ENCODE data around the gene MAP1LC3B.

Gene MAP1LC3B

DNA sequence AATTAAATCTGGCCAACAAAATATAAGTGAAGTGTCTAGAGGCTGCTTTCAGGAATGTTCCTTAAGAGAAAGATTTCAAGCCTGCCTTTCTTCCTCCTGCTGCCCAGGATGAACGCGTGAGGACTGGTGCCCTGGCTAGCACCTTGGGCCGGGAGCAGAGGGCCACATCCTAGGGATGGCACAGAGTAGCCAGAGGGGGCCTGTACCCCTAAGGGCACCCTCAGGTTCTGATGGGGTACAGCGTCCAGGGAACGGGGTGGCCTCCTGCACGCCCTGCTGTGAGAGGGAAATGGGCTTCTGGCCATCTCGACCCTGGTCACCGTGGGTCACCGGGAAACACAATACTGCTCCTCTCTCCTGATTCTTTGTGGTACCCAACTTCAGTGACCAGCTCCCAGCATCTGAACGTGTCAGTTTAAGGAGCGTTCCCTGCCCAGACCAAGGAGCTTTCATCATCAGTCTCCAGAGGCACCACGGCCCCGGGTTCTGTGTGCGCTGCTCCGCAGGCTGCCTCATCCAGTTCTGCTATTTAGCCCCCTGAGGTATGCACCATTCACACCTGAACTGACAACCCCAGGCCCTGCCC is 40.3 kb downstream of the MAP1LC3B start:
- DNase-seq (ENCODE audit: low read depth in 2 of 2): no peak

- no peak for DNase-seq (ENCODE audit: low read depth in 2 of 2)
Observed at GRCh38 chr16:87434146-87434667, 42.1 kb downstream of the MAP1LC3B start.

DNA sequence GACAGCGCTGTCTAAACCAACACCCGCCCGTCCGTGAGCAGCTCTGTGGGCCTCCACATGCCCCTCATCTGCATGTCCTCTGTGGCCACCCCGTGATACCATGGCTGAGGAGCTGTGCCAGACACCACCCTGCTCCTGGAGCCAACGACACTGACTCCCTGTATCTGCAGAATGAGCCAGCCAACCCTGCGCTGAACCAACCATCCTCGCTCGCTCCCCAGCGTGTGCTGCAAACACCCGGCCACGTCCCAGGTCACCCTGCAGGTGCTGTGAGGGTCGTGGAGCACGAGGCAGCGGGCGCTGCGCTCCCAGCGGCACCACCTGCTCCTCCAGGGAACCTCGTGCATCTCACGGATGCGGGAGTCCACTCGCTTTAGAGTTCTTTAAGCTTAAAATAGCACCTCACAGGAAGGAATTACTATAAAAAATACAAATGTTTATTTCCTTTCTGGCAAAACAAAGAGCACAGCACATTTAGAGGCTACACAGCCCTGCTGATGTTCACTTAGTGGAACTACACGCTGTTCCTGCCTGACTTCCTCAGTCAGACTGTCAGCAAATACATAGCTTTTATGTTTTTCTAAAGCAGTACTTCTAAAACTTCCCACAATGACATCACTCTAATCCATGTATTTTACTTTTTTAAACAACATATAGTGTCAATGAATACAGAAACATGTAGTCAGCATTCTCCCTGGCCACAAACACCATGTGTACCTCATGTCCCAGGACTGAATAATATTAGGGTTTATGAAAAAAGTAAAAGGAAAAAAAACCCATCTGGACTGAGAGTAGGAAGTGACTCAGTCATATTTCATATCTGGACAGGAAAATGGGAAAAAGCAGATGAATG is 43.5 kb downstream of the MAP1LC3B start:
- no peak for DNase-seq (ENCODE audit: low read depth in 2 of 2)

- DNase-seq (ENCODE audit: low read depth in 2 of 2): no peak
Observed at GRCh38 chr16:87436225-87437172, 44.4 kb downstream of the MAP1LC3B start.

DNA sequence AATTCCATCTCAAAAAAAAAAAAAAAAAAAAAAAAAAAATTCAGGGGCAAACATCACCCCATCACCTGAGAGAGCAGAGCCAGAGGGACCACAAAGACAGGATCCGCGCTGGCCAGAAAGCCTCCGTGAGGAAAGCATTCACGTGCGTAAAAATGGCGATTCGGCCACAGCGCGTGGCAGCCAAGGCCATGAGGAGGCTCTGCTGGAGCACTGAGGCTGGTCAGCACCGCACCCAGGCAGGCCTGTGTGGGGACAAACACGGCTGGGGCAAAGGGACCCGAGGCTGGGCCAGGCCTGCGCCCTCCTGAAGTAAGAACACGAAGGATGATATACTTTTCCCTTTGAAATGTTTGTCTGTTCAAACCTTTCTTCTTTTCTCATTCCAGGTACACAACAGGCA is 45.2 kb downstream of the MAP1LC3B start:
- DNase-seq (ENCODE audit: low read depth in 2 of 2): no peak

- DNase-seq (ENCODE audit: low read depth in 2 of 2): no peak
Observed at GRCh38 chr16:87437911-87438610, 45.9 kb downstream of the MAP1LC3B start.

- no peak for DNase-seq (ENCODE audit: low read depth in 2 of 2)
Observed at GRCh38 chr16:87438611-87438985, 46.5 kb downstream of the MAP1LC3B start.

DNA sequence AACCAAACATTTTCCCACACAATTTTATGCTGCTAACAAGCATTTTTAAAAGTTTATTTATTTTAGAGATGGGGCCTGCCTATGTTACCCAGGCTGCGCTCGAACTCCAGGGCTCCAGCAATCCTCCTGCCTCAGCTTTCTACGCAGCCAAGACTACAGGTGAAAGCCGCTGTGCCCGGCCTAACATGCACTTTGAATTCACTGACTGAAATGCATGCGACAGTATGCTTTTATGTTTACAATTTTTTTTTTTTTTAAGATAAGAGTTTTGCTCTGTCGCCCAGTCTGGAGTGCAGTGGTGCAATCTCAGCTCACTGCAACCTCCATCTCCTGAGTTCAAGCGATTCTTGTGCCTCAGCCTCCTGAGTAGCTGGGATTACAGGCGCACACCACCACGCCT is 47.8 kb downstream of the MAP1LC3B start:
- DNase-seq (ENCODE audit: low read depth in 2 of 2): no peak

DNA sequence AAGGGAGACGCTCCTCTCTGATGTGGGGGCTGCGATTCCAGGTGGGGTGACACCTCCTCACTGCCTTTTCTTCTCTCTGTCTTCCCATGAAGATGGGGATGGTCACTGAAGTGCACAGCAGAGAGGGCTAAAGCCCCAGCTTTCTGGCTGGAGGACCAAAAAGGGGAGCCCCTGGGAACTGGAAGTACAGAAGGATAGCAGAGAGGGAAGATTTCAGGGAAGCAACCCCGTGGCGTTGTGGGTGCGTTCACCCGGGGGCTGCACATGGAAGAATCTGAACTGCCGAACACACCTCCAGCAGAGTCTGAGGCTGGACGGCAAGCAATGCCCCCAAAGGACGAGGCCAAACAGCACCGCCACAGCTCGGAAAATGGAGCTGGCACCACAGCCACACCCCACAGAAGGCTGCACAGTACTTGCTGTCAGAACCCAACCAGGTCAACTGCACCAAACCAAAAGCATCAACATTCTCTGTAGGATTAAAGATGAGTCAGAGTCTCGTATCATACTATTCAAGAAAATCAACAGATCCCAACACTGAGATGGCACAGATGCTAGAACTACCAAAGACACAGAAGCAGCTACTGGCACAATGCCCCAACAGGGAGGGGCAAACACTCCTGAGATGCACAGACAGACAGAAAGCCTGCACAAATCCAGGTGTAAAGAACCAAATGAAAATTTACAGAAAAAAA is 49.9 kb downstream of the MAP1LC3B start:
- no peak for DNase-seq (ENCODE audit: low read depth in 2 of 2)

- no peak for DNase-seq (ENCODE audit: low read depth in 2 of 2)
Observed at GRCh38 chr16:87442581-87442966, 50.4 kb downstream of the MAP1LC3B start.

DNA sequence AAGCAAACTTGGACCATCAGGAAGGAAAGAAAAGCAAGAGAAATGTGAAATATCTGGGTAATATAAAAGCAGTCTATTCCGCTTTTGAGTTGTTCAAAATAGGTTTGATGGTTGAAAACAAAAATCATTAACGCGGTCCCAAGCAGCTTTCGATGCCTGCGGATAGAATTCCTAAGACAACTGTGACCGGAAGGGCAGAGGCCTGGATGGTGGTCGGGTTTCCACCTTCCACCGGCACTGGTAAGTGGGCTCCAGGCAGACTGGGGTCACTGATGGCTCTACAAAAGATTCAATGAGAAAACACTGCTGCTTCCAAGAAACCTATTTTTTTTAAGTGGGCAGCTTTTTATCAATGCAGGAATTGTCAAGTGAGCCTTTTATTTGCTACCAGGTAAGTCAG is 50.9 kb downstream of the MAP1LC3B start:
- DNase-seq (ENCODE audit: low read depth in 2 of 2): no peak

DNA sequence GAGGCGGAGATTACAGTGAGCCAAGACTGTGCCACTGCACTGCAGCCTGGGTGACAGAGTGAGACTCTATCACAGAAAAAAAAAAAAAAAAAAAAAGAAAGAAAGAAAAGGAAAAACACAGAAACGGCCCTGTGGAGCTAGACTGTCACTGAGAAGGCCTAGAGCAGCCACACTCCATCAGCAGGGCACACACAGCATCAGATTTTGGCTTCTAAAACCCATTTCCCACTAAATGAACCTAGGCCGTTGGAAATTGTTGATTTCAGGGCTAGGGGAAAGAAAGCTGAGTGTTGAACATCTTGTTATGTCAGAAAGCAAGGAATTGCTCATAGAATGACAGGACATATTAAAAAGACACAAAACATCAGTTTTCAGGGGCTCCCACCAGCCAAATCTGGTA is 51.8 kb downstream of the MAP1LC3B start:
- DNase-seq (ENCODE audit: low read depth in 2 of 2): no peak

GRCh38 chr16:87445486-87445885 is 53.4 kb downstream of the MAP1LC3B start:
- no peak for DNase-seq (ENCODE audit: low read depth in 2 of 2)

DNA sequence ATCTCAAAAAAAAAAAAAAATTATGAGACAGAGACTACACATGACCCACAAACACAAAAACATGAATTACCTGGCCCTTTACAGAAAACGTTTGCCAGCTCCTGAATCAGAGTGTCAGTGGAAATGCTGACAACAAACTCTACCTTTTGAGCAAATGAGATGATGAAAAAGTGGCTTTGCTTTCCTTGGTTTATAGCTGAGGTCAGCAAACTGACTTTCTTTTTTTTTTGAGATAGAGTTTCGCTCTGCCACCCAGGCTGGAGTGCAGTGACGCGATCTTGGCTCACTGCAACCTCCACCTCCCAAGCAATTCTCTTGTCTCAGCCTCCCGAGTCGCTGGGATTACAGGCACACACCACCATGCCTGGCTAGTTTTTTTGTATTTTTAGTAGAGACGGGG is 54.3 kb downstream of the MAP1LC3B start:
- no peak for DNase-seq (ENCODE audit: low read depth in 2 of 2)

DNA sequence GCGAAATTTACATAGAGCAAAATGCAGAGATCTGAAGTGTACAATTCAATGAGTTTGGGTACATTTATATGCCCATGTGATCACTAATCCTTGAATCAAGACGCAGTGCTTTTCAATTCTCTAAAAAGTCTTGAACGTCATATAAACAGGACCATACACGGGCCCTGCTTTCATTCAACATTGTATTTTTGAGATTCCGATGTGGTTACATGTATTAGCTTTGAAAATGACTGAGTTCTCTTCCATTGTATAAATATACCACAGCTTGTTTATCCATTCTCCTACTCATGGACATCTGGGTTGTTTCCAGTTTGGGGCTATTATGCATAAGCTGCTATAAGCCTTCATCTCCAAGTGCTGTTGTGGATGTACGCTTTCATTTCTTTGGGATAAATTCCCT is 55.2 kb downstream of the MAP1LC3B start:
- DNase-seq (ENCODE audit: low read depth in 2 of 2): no peak

GRCh38 chr16:87448866-87449265 is 56.7 kb downstream of the MAP1LC3B start:
- DNase-seq (ENCODE audit: low read depth in 2 of 2): no peak

- no peak for DNase-seq (ENCODE audit: low read depth in 2 of 2)
Observed at GRCh38 chr16:87451563-87452210, 59.6 kb downstream of the MAP1LC3B start.

DNA sequence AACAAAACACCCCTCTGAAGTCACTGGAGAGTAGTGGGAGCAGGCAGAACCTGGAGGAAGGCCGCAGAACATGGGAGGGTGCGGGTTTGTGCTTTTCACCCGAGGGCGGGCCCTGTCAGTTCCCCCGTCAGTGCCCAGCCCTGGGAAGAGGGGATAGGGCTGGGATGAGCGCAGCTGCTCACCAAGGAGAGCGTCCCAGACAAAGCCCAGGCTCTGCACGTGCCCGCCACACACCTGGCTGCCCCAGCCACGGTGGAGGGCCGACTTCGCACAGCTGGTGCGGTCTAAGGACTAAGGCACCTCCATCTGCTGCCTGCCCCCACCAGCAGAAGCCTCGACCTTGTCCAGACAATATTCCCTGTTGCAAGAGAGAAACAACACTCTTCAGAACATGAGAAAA is 61.2 kb downstream of the MAP1LC3B start:
- no peak for DNase-seq (ENCODE audit: low read depth in 2 of 2)
